Measurements from ENCODE around the gene COL27A1.

The COL27A1 gene

DNA sequence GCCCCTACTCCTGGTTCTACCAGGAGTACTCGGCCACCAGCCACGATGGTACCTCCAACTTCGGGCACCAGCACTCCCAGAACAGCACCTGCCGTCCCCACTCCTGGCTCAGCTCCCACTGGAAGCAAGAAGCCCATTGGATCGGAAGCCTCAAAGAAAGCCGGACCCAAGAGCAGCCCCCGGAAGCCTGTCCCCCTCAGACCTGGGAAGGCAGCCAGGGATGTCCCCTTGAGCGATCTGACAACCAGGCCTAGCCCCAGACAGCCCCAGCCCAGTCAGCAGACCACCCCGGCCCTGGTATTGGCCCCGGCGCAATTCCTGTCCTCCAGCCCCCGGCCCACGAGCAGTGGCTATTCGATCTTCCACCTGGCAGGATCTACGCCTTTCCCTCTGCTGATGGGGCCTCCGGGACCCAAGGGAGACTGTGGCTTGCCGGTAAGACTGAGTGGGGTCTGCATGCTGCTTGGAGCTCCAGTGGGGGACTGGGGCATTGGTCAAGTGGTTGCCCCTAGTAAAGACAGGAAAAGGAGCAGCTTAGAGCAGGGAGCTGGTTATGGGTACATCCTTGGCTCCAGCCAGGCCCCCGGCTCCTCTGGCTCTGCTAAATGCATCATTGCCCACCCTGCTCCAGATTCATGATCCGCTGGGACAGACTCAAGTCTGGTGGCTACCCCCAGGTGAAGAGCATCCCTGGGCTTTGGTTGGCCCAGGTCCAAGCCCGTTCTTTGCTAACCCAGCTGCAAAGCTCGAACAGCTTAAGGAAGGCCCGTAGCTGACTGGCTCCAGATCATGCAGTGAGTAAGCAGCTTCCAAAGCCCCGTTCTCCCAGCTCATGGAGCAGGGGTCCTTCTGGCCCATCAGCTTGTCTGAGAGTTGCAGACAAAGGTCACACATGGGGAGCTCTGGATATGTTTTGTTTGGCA lies 14.0 kb downstream of the COL27A1 start:
- no peak for DNase-seq

GRCh38 chr9:114169952-114170770 lies 14.8 kb downstream of the COL27A1 start:
- DNase-seq, result no peak

- DNase-seq, result no peak
These were observed 15.6 kb downstream of the COL27A1 start for GRCh38 chr9:114170771-114171461.

DNA sequence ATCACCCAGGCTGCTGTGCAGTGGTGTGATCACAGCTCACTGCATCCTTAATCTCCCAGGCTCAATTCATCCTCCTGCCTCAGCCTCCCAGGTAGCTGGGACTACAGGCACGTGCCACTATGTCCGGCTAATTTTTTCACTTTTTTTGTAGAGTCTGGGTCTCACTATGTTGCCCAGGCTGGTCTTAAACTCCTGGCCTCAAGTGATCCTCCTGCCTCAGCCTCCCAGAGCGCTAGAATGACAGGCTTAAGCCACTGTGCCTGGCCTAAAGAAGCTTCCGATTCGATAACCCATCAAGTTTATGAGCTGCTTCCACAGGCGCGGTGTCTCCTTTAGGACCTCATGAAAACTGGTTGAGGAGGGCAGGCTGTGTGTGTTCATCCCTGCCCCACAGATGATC lies 16.2 kb downstream of the COL27A1 start:
- no peak for DNase-seq

DNA sequence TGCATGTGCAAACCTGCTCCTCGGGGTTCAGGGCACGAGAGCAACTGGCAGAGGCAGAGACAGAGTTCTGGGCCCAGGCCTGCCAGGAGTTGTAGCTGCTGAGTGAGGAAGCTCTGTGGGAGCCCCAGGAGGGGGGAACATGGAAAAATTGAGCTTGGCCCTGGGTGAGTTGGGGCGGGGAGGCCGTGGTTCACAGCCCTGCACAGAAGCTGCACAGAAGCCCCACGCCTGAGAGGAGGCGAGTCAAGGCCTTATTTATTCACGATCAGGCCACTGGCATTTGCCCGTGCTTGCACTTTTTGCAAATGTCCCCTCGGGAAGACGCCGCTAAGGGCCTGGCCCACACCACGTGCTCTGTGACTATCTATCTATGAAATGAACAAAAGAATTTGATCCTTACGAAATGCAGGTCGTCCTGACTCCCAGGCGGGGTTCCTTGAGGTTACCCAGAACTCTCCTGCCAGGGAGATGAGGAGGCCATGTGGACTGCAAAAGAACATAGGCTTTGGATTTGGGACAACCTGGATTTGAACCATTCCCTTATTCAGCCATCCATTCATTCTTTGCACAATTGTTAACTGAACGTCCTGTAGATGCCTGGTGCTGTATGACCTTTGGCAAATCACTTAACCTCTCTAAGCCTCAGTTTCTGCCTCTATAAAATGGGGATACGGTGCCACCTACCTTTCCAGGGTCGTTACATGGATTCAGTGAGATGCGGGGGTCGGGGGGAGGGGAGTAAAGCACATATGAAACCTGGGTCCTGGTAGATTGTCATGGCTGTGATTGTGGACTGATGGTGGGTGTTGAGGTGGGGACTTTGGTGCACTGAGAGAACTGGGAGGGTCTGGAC lies 17.9 kb downstream of the COL27A1 start:
- no peak for DNase-seq

DNA sequence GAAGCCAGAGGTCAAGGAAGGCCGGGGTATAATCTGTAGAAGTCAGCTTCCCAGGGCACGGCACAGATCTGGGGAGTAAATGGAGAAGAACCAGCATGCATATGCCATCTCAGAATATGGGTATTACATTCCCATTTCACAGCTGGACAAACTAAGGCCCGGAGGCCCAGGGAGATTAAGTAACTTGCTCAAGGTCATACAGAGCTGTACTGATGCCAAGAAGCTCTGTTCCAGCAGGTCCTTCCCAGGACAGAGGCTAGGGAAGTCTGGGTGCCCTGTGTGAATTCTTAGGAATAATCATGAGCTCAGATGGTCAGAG lies 19.2 kb downstream of the COL27A1 start:
- DNase-seq, result no peak

- DNase-seq, result no peak
These were observed 19.8 kb downstream of the COL27A1 start for GRCh38 chr9:114174876-114175771.

DNA sequence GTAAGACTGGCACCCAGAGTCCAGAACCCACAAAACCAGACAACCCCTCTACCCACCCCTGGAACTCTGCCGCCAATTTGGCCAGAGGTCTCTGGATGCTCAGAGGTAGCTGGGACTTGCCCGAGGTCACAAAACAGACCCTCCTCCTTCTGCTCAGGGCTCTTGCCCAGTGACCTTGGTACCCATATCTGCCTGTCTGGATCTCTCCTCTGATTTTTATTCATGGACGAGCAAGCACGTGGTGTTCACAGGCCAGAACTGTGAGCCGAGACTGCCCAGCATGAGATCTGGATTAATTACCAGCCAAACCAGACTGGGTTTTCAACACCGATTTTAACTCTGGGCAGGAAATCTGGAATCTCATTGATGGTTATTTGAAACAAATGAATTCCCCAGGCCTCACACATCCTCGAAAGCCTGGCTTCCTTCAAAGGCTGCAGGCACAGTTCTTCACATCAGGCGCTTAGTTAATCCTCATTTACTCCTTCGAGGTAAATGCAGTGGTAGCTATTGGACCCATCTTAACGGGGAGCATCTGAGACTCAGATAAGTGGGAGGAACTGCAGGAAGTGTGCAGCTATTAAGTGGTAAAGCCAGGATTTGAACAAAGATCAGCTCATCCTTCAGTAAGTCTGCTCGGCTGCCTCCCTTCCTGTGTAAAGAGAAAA lies 21.4 kb downstream of the COL27A1 start:
- DNase-seq, result no peak

- no peak for DNase-seq
These were observed 22.2 kb downstream of the COL27A1 start for GRCh38 chr9:114177423-114178064.

DNA sequence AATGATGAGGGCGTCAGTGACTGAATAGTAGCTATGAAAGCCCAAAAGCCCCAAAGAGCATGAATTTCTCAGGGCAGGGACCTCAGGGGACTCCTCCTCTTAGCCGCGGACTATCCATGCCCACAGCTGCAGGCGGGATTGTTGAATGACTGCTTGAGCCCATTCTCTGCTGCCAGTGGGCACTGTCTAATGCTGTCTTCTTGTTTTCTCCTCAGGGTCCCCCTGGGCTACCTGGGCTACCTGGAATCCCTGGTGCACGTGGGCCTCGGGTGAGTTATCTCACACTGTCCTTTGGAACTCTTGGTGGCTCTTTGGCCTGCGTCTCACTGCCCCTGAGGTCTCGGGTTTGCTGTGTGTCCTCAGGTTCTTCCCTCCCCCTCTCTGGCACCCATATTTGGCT lies 22.7 kb downstream of the COL27A1 start:
- no peak for DNase-seq

- DNase-seq, result no peak
These were observed 23.6 kb downstream of the COL27A1 start for GRCh38 chr9:114178756-114179450.

DNA sequence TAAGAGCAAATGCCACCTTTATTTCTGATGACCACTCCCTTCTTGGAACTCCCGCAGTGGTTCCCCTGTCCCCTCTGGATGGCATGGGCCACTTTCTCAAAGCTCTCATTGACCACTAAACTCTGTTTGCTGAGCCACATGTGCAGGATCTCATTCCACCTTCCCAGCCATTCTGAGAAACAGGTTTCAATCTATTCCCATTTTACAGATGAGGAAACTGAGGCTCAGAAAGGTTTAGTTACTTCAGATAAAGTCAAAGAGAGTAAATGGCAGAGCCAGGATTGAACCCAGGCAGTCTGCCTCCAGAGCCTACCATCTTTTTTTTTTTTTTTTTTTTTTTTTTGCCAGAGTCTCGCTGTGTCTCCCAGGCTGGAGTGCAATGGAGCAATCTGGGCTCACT lies 24.2 kb downstream of the COL27A1 start:
- no peak for DNase-seq

DNA sequence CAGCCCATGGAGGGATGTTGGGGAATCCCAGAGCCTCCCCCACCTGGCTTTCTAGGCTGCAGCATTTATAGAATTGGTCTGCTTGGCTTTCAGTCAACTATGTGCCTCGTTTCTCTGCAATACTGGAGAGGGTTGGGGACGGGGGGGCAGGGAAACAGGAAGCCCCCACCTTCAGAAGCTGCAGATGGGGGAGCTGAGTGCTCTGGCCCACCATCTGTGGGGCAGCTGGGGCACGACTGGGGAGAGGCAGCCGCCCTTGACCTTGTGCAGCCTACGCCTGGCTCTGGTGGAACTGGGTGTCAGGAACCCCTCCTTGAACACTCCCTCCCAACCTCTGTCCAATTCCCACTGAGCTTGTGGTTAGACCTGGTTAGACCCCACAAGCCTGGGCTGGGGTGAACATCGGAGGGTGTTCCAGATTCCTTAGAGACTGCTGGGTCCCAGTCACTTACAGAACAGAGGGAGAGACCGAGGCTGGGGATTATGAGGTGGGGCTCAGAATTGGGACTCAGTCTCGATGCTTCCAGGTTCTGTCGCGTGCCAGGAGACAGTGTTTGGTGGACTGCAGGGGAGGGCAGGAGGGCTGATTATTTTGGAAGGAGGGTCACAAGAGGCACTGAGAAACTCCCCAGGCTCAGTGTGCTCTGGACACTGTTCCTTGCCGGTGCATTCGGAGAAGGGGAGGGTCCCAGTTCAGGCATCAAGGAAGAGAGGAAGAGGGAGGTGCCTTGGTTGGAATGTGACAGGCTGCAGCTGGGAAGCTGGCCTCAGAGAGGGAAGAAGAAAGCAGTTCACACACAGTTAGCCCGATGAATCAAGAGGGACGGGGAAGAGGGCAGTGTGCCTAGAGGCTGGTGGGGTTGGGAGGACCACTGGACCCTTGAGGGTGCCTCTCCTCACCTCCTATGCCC lies 25.6 kb downstream of the COL27A1 start:
- DNase-seq, result no peak

GRCh38 chr9:114181607-114182409 lies 26.5 kb downstream of the COL27A1 start:
- no peak for DNase-seq

GRCh38 chr9:114183006-114183405 lies 27.7 kb downstream of the COL27A1 start:
- no peak for DNase-seq

GRCh38 chr9:114184071-114184470 lies 28.7 kb downstream of the COL27A1 start:
- DNase-seq, result no peak

- DNase-seq, result no peak
These were observed 29.5 kb downstream of the COL27A1 start for GRCh38 chr9:114184866-114185265.
